ENCODE measurements around the gene ZNF865. TPM values are rescaled to one million over a fixed set of nuclear protein-coding genes. Genes with fewer than 3 reads are reported as not detected.

The ZNF865 gene
- total RNA-seq, 4 donors from 2014 or later = 7.5 to 15.4 (median 10.2) TPM

- no peak for DNase-seq (ENCODE audit: extremely low spot score)
- intact Hi-C loops (cut with DNase I) = no loop called here
- WGBS = 1% methylated on average over 34 of the region's 89 CpGs
- peak within 1 kb of the TSS; percentile 94 to 97 (median 94) for H3K27ac ChIP-seq (replicated peaks in 1 of 4)
- TF ChIP-seq EP300 (IDR thresholded peaks at IDR 0.05) (no peak), POLR2AphosphoS5 (IDR thresholded peaks at IDR 0.05) (peak; percentile 38 to 40), CTCF (IDR thresholded peaks at IDR 0.05) (no peak)
- H3K4me1 ChIP-seq = peaks cover 68 to 92% (median 89%) of the 10 kb centered on the region in 4 donors
- H3K36me3 ChIP-seq = peaks cover 0 to 26% (median 14%) of the 10 kb centered on the region in 4 donors
- H3K27me3 ChIP-seq = no peaks in the 10 kb centered on the region
- no peaks in the 10 kb centered on the region for H3K9me3 ChIP-seq
- H3K4me3 ChIP-seq = peak within 1 kb of the TSS; percentile 74 to 91 (median 87)
These were observed 35.4 kb downstream of the ZNF865 start, which contains the start of gene ZNF580 for GRCh38 chr19:55640577-55641425. Gene ZNF580, plus strand, starts transcription at chr19:55641002. Its CDS starts 1,507 bp downstream, at chr19:55642509.

- Histone ChIP-seq H3K27me3 (no peaks in the 10 kb centered on the region), H3K27ac (replicated peaks in 1 of 4) (peak overlapping the region; percentile 94 to 97 (median 94)), H3K4me3 (peak overlapping the region; percentile 74 to 91 (median 87)), H3K36me3 (peaks cover 0 to 30% (median 14%) of the 10 kb centered on the region in 4 donors), H3K9me3 (no peaks in the 10 kb centered on the region), H3K4me1 (peaks cover 60 to 85% (median 83%) of the 10 kb centered on the region in 4 donors)
- DNase-seq (ENCODE audit: extremely low spot score) = no peak
- intact Hi-C loops (cut with DNase I) = no loop called here
- WGBS = 2% methylated on average over 25 of the region's 25 CpGs
- TF ChIP-seq EP300 (IDR thresholded peaks at IDR 0.05) = no peak
- no peak for TF ChIP-seq POLR2A (IDR thresholded peaks at IDR 0.05; ENCODE audit: low read depth)
- TF ChIP-seq POLR2AphosphoS5 (IDR thresholded peaks at IDR 0.05) = no peak
- no peak for TF ChIP-seq CTCF (IDR thresholded peaks at IDR 0.05)
These were observed 36.1 kb downstream of the ZNF865 start for GRCh38 chr19:55641426-55642152.

- 2% methylated on average over 20 of the region's 65 CpGs for WGBS
- intact Hi-C loops (cut with DNase I) = no loop called here
These were observed 36.9 kb downstream of the ZNF865 start for GRCh38 chr19:55642153-55643002.

More at GRCh38 chr19:55642153-55643002, 36.9 kb downstream of the ZNF865 start:
- peak overlapping the region; percentile 94 to 97 (median 94) for H3K27ac ChIP-seq (replicated peaks in 1 of 4)
- DNase-seq (ENCODE audit: extremely low spot score) = no peak
- TF ChIP-seq POLR2AphosphoS5 (IDR thresholded peaks at IDR 0.05) (no peak), POLR2A (IDR thresholded peaks at IDR 0.05; ENCODE audit: low read depth) (no peak), CTCF (IDR thresholded peaks at IDR 0.05) (no peak), EP300 (IDR thresholded peaks at IDR 0.05) (no peak)
- peaks cover 59 to 84% (median 83%) of the 10 kb centered on the region in 4 donors for H3K4me1 ChIP-seq
- H3K36me3 ChIP-seq = peaks cover 0 to 28% (median 14%) of the 10 kb centered on the region in 4 donors
- H3K4me3 ChIP-seq = peak overlapping the region; percentile 74 to 91 (median 87)
- H3K27me3 ChIP-seq = no peaks in the 10 kb centered on the region
- H3K9me3 ChIP-seq = no peaks in the 10 kb centered on the region
